ENCODE data around the gene TLX2. TPM values are rescaled to one million over a fixed set of nuclear protein-coding genes. Genes with fewer than 3 reads are reported as not detected.

TLX2 gene
- total and polyA plus RNA-seq, 2 experiments from 2014 or later: 0.16 to 0.21 TPM

DNA sequence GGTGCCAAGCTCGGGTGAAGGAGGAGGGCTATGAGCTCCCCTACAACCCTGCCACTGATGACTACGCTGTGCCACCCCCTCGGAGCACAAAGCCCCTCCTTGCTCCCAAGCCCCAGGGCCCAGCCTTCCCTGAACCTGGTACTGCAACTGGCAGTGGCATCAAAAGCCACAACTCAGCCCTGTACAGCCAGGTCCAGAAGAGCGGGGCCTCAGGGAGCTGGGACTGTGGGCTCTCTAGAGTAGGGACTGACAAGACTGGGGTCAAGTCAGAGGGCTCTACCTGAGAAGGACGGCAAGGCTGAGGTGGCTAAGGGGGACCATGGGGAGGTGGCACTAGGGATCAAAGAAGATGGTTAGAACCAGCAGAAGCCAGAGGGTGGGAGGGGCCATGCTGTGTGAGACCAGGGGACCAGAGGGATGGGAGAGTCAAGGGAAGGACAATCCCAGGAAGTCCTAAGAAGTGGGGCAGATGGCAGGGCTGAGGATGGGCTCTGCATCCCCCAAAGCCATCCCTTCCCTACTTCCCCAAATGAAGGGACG lies 42.7 kb downstream of the TLX2 start (continued):
- TF ChIP-seq, protein P1, sequence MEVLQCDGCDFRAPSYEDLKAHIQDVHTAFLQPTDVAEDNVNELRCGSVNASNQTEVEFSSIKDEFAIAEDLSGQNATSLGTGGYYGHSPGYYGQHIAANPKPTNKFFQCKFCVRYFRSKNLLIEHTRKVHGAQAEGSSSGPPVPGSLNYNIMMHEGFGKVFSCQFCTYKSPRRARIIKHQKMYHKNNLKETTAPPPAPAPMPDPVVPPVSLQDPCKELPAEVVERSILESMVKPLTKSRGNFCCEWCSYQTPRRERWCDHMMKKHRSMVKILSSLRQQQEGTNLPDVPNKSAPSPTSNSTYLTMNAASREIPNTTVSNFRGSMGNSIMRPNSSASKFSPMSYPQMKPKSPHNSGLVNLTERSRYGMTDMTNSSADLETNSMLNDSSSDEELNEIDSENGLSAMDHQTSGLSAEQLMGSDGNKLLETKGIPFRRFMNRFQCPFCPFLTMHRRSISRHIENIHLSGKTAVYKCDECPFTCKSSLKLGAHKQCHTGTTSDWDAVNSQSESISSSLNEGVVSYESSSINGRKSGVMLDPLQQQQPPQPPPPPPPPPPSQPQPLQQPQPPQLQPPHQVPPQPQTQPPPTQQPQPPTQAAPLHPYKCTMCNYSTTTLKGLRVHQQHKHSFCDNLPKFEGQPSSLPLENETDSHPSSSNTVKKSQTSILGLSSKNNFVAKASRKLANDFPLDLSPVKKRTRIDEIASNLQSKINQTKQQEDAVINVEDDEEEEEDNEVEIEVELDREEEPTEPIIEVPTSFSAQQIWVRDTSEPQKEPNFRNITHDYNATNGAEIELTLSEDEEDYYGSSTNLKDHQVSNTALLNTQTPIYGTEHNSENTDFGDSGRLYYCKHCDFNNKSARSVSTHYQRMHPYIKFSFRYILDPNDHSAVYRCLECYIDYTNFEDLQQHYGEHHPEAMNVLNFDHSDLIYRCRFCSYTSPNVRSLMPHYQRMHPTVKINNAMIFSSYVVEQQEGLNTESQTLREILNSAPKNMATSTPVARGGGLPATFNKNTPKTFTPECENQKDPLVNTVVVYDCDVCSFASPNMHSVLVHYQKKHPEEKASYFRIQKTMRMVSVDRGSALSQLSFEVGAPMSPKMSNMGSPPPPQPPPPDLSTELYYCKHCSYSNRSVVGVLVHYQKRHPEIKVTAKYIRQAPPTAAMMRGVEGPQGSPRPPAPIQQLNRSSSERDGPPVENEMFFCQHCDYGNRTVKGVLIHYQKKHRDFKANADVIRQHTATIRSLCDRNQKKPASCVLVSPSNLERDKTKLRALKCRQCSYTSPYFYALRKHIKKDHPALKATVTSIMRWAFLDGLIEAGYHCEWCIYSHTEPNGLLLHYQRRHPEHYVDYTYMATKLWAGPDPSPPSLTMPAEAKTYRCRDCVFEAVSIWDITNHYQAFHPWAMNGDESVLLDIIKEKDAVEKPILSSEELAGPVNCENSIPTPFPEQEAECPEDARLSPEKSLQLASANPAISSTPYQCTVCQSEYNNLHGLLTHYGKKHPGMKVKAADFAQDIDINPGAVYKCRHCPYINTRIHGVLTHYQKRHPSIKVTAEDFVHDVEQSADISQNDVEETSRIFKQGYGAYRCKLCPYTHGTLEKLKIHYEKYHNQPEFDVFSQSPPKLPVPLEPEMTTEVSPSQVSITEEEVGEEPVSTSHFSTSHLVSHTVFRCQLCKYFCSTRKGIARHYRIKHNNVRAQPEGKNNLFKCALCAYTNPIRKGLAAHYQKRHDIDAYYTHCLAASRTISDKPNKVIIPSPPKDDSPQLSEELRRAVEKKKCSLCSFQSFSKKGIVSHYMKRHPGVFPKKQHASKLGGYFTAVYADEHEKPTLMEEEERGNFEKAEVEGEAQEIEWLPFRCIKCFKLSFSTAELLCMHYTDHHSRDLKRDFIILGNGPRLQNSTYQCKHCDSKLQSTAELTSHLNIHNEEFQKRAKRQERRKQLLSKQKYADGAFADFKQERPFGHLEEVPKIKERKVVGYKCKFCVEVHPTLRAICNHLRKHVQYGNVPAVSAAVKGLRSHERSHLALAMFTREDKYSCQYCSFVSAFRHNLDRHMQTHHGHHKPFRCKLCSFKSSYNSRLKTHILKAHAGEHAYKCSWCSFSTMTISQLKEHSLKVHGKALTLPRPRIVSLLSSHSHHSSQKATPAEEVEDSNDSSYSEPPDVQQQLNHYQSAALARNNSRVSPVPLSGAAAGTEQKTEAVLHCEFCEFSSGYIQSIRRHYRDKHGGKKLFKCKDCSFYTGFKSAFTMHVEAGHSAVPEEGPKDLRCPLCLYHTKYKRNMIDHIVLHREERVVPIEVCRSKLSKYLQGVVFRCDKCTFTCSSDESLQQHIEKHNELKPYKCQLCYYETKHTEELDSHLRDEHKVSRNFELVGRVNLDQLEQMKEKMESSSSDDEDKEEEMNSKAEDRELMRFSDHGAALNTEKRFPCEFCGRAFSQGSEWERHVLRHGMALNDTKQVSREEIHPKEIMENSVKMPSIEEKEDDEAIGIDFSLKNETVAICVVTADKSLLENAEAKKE (CRISPR knock-in tag; IDR thresholded peaks at IDR 0.05): no peak
- TF ChIP-seq NANOG (IDR thresholded peaks at IDR 0.05; ENCODE audit: borderline replicate concordance): no peak

DNA sequence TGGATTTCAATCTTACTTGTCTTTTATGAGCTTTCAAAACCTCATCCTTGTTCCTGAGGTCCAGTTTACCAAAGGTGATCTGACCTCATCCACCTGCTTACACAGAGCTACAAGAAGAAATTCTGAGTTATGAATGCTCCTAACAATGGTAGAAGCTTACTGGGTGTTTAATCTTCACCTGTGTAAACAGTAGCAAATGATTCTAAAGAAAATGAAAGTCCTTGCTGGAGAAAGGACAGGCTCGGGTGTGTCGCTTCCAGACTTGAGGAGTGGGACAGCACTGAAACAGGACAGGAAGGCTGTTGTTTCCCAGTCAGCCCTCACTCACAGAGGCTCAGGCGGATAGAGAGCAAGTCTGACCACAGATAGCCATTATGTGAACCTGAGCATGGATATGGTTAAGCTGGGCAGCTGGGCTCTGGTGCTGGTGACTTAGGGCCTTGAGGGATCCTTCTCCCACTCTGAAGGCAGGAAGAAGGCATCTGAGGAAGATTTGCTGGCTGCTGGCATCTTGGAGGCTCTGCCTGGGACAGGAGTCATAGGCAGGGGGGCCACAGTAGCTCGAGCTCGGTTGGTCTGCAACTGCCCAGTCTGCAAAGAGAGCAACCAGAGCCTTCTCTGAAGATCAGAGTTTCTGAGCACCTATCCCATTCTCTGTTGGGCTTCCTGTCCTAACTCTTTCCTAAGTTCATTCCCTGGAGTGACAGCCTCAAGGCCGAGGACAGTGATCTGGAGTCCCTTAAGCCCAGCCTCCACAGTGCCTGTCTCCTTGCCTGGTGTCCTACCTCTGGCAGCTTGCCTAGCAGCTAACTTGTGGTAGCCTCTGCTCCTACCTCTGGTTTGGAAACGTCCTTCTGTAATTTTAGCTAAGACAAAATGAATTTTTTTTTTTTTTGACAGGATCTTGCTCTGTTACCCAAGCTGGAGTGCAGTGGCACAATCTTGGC lies 44.3 kb downstream of the TLX2 start:
- Histone ChIP-seq H3K36me3 (ENCODE audit: insufficient read depth) (no peaks in the 10 kb centered on the region), H3K79me2 (replicated peaks; ENCODE audit: insufficient read depth) (no peaks in the 10 kb centered on the region), H3F3A (replicated peaks; ENCODE audit: low read depth) (no peaks in the 10 kb centered on the region; the same call in 1 of the 2 replicates), H3K27ac (ENCODE audit: low read depth) (no peak overlapping the region), H3K27me3 (ENCODE audit: insufficient read depth) (peaks cover 58% of the 10 kb centered on the region), H3K4me2 (no peak overlapping the region), H4K20me1 (replicated peaks; ENCODE audit: insufficient read depth) (no peaks in the 10 kb centered on the region), H3K9me2 (ENCODE audit: insufficient read depth) (no peaks in the 10 kb centered on the region), H3K4me1 (ENCODE audit: insufficient read depth) (peaks cover 10% of the 10 kb centered on the region), H2AFZ (no peak overlapping the region), H3K4me3 (no peak overlapping the region)
- Mint-ChIP-seq H3K27ac (no peak overlapping the region), H3K4me3 (no peak overlapping the region), H3K27me3 (ENCODE audit: insufficient read depth, low read depth, poor library complexity) (peaks cover 53% of the 10 kb centered on the region), H3K36me3 (ENCODE audit: low read depth) (no peaks in the 10 kb centered on the region), H3K4me1 (peaks cover 19% of the 10 kb centered on the region), H3K9me3 (no peaks in the 10 kb centered on the region)
- DNase-seq (ENCODE audit: low spot score): no peak
- ATAC-seq: no peak
- TF ChIP-seq EZH2phosphoT487 (IDR thresholded peaks at IDR 0.05; ENCODE audit: unreplicated experiment) (no peak), CREB1 (CRISPR knock-in tag; IDR thresholded peaks at IDR 0.05; ENCODE audit: low read depth) (no peak), ZNF331 (CRISPR knock-in tag; IDR thresholded peaks at IDR 0.05; ENCODE audit: low read depth) (no peak)
- TF ChIP-seq, protein P1 (CRISPR knock-in tag; IDR thresholded peaks at IDR 0.05): no peak
